Activated T-cell treated with anti-CD3 and anti-CD28 coated beads, Interleukin-2, amount 50 U/mL, for 24 hours (primary cell): ENCODE measurements around the gene EPB41L5.
"Not testable (repeated sequence)": the region's sequence is repeated elsewhere in the genome, so short reads cannot be mapped to it uniquely, and the experiment has no call there.

Experiments
- DNase-seq: peaks from one replicate; pipeline ENCODE4 v3.0.0-alpha.2; 2020
- H3K27ac Mint-ChIP-seq: 2 replicates; pipeline ENCODE4 v1.8.0; 2020; ENCODE audit warnings: mild to moderate bottlenecking, mixed read lengths
- H3K27me3 Mint-ChIP-seq: 2 replicates; pipeline ENCODE4 v1.8.0; 2020; ENCODE audit warnings: mixed read lengths
- H3K36me3 Mint-ChIP-seq: 2 replicates; pipeline ENCODE4 v1.8.0; 2020; ENCODE audit warnings: low read depth, mixed read lengths
- H3K4me1 Mint-ChIP-seq: 2 replicates; pipeline ENCODE4 v1.8.0; 2020; ENCODE audit warnings: low read depth, mixed read lengths
- H3K4me3 Mint-ChIP-seq: 2 replicates; pipeline ENCODE4 v1.8.0; 2020; ENCODE audit warnings: mild to moderate bottlenecking, moderate library complexity, mixed read lengths
- H3K9me3 Mint-ChIP-seq: 2 replicates; pipeline ENCODE4 v1.8.0; 2020; ENCODE audit warnings: mixed read lengths

The EPB41L5 gene

DNA sequence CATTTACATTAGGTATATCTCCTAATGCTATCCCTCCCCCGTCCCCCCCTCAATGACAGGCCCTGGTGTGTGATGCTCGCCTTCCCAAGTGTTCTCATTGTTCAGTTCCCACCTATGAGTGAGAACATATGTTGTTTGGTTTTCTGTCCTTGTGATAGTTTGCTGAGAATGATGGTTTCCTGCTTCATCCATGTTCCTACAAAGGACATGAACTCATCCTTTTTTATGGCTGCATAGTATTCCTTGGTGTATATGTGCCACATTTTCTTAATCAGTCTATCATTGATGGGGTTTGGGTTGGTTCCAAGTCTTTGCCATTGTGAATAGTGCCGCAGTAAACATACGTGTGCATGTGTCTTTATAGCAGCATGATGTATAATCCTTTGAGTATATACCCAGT, 32.9 kb downstream of the EPB41L5 start:
- Mint-ChIP-seq H3K9me3 (peaks cover 28% of the 10 kb centered on the region), H3K36me3 (peaks cover 53% of the 10 kb centered on the region)
- not testable (repeated sequence) for H3K27ac Mint-ChIP-seq, DNase-seq, H3K4me1 Mint-ChIP-seq, H3K27me3 Mint-ChIP-seq, H3K4me3 Mint-ChIP-seq

DNA sequence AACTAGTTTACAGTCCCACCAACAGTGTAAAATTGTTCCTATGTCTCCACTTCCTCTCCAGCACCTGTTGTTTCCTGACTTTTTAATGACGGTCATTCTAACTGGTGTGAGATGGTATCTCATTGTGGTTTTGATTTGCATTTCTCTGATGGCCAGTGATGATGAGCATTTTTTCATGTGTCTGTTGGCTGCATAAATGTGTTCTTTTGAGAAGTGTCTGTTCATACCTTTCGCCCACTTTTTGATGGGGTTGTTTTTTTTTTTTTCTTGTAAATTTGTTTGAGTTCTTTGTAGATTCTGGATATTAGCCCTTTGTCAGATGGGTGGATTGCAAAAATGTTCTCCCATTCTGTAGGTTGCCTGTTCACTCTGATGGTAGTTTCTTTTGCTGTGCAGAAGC, 33.4 kb downstream of the EPB41L5 start:
- H3K4me1 Mint-ChIP-seq, DNase-seq, H3K27ac Mint-ChIP-seq, H3K27me3 Mint-ChIP-seq, H3K4me3 Mint-ChIP-seq: not testable (repeated sequence)
- H3K9me3 Mint-ChIP-seq: peaks cover 28% of the 10 kb centered on the region
- peaks cover 53% of the 10 kb centered on the region for H3K36me3 Mint-ChIP-seq

DNA sequence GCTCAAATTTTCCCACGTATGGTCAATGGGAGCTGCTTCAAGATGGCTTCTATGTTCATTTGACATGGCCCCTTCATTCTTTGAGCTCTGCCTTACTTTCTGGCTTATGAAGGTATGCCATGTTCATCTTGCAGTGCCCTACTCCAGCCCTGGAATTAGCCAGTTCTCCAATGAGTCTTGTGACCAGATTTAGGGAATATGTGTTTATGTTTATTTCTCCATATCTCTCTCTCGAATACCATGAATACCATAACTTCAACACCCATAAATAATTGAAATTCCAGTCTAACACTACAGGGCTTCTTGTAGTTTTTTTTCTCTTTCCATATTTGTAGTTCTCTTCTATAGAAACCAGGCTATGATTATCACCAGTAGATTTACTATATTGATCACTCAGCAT, 39.7 kb downstream of the EPB41L5 start:
- Mint-ChIP-seq H3K36me3 (peaks cover 49% of the 10 kb centered on the region), H3K4me3 (no peak overlapping the region), H3K9me3 (peaks cover 23% of the 10 kb centered on the region), H3K27me3 (no peaks in the 10 kb centered on the region), H3K4me1 (no peaks in the 10 kb centered on the region), H3K27ac (no peak overlapping the region)
- DNase-seq: no peak

DNA sequence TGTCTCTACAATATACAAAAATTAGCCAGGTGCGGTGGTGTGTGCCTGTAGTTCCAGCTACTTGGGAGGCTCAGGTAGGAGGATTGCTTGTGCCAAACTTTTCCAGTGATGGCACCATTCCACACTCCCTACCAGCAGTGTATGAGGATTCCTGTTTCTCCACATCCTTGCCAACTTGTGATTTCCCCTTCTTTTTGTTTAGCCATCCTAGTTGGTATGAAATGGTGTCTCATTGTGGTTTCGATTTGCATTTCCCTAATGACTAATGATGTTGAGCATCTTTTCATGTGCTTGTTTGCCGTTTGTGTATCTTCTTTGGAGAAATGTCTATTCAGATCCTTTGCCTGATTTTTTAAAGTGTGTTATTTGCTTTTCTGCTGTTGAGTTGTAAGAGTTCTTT, 41.0 kb downstream of the EPB41L5 start:
- no peaks in the 10 kb centered on the region for H3K4me1 Mint-ChIP-seq
- H3K27me3 Mint-ChIP-seq: no peaks in the 10 kb centered on the region
- no peak overlapping the region for H3K4me3 Mint-ChIP-seq
- H3K27ac Mint-ChIP-seq: no peak overlapping the region
- H3K36me3 Mint-ChIP-seq: peaks cover 36% of the 10 kb centered on the region
- DNase-seq: no peak
- peaks cover 14% of the 10 kb centered on the region for H3K9me3 Mint-ChIP-seq

DNA sequence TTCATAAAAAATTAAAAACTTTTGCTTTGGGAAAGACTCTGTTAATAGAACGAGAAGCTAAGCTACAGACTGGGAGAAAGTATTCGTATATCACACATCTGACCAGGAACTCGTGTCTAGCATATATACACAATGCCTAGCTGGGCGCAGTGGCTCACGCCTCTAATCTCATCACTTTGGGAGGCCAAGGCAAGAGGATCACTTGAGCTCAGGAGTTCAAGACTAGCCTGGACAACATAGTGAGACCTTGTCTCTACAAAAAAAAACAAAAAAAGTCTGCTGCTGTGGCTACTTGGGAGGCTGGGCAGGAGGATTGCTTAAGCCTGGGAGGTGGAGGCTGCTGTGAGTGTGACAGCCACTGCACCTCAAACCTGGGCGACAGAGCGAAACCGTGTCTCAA, 46.6 kb downstream of the EPB41L5 start:
- H3K27ac Mint-ChIP-seq: no peak overlapping the region
- H3K4me3 Mint-ChIP-seq: no peak overlapping the region
- H3K36me3 Mint-ChIP-seq: peaks cover 8% of the 10 kb centered on the region
- no peaks in the 10 kb centered on the region for H3K4me1 Mint-ChIP-seq
- H3K9me3 Mint-ChIP-seq: no peaks in the 10 kb centered on the region
- no peak for DNase-seq
- H3K27me3 Mint-ChIP-seq: no peaks in the 10 kb centered on the region

DNA sequence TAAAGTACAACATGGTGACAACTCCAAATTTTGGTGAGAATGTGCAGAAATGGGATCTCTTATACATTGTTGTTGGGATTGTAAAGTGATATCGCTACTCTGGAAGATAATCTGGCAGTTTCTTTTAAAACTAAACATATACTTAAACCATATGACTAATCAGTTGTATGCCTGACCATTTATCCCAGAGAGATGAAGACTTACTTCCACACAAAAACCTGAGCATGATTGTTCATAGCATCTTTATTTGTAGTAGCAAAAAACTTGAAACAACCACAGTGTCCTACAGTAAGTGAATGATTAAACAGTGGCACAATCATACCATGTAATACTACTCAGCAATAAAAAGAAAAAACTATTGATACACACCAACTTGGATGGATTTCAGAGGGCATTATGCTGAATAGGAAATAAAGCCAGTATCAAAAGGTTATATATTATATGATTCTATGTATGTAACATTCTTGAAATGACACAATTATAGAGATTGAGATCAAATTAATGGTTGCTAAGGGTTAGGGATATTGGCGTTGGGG, 47.3 kb downstream of the EPB41L5 start:
- Mint-ChIP-seq H3K27me3 (no peaks in the 10 kb centered on the region), H3K4me1 (no peaks in the 10 kb centered on the region), H3K4me3 (no peak overlapping the region), H3K9me3 (no peaks in the 10 kb centered on the region), H3K36me3 (peaks cover 8% of the 10 kb centered on the region), H3K27ac (no peak overlapping the region)
- DNase-seq: no peak

DNA sequence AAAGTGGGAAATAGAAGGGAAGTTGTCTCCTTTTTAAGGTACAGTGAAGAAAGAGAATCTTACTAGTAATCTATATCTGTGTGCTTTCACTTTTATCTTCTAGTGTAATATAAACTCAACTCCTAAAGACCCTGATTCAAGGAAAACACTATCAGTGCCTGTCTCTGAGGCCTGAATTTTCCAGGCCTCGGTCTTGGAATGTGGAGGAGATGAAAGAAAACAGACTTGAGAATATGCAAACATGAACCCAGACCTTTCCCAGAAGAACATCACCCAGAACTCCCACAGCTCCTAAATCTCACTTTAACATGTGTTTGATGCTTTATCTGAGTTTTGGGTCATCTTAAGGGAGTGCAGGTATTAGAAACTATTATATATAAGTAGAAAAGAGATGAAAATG, 51.8 kb downstream of the EPB41L5 start:
- H3K36me3 Mint-ChIP-seq: no peaks in the 10 kb centered on the region
- no peaks in the 10 kb centered on the region for H3K9me3 Mint-ChIP-seq
- no peaks in the 10 kb centered on the region for H3K27me3 Mint-ChIP-seq

DNA sequence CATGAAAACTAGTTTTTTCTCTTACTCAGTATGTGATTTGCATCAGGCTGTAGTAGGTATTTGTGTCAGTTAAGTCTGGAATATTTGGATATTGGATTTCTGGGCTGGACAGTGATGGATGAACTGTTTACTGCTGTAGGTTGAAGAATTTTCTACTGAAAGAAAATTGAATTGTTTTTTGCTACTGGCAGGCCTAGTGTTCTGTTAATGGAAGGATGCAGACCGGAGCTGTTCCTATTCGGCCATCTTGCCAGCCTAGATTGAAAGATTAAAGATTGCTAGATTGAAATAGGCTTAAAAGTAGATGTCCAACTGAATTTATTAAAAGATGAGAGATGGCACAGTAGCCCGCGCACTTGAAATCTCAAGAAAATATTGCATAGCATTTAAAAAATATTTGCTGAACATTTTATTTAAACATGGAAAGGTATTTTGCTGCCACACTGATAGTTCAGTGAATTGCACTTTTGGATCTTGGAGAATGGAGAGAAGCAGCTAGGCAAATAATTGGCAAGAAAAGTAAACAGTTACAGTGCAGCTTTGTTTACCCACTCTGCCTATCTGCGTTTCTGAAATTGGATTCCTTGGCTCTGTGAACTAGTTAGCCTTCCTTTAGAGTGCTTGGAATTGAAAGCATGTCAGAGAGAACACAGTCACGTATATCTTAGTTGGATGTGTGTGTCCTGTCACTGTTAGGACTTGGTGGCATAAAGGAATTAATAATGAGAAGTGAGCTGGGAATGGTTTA, 54.1 kb downstream of the EPB41L5 start:
- H3K27me3 Mint-ChIP-seq: no peaks in the 10 kb centered on the region
- no peaks in the 10 kb centered on the region for H3K9me3 Mint-ChIP-seq
- no peak for DNase-seq
- H3K4me1 Mint-ChIP-seq: no peaks in the 10 kb centered on the region
- no peak overlapping the region for H3K4me3 Mint-ChIP-seq
- H3K27ac Mint-ChIP-seq: no peak overlapping the region
- no peaks in the 10 kb centered on the region for H3K36me3 Mint-ChIP-seq

More for the DNA sequence above, 51.8 kb downstream of the EPB41L5 start:
- H3K27ac Mint-ChIP-seq: no peak overlapping the region
- H3K4me1 Mint-ChIP-seq: no peaks in the 10 kb centered on the region
- no peak for DNase-seq
- H3K4me3 Mint-ChIP-seq: no peak overlapping the region

DNA sequence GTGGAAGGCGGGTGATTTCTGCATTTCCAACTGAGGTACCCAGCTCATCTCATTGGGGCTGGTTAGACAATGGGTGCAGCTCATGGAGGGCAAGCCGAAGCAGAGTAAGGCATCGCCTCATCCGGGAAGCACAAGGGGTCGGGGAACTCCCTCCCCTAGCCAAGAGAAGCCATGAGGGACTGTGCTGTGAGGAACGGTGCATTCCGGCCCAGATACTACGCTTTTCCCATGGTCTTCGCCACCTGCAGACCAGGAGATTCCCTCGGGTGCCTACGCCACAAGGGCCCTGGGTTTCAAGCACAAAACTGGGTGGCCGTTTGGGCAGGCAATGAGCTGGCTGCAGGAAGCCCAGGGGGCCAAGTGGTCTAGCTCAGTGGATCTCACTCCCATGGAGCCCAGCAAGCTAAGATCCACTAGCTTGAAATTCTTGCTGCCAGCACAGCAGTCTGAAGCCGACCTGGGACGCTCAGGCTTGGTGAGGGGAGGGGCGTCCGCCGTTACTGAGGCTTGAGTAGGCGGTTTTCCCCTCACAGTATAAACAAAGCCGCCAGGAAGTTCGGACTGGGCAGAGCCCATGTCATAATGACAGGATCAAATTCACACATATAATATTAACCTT, 55.3 kb downstream of the EPB41L5 start:
- not testable (repeated sequence) for H3K27me3 Mint-ChIP-seq, H3K4me3 Mint-ChIP-seq, DNase-seq, H3K9me3 Mint-ChIP-seq, H3K27ac Mint-ChIP-seq, H3K4me1 Mint-ChIP-seq, H3K36me3 Mint-ChIP-seq

DNA sequence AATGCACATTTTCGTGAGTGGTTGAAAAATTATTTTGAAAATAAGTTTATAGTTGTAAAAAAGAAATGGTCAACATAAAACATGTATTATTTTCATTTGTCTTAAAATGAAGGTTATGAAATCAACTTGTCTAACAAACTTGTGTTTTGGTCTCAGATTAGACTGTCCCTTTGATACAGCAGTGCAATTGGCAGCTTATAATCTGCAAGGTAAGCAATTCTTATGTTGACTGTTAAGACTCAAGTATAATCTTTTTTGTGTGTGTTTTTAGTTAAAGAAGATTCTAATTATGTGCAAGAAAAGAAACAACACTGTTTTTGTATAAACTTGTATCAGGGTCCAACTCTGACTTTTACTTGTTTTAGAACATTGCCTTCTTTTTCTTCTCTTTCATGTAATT, 62.7 kb downstream of the EPB41L5 start:
- Mint-ChIP-seq H3K4me1 (no peaks in the 10 kb centered on the region), H3K36me3 (peaks cover 16% of the 10 kb centered on the region), H3K27me3 (no peaks in the 10 kb centered on the region), H3K9me3 (peaks cover 4% of the 10 kb centered on the region), H3K4me3 (no peak overlapping the region), H3K27ac (no peak overlapping the region)
- no peak for DNase-seq

DNA sequence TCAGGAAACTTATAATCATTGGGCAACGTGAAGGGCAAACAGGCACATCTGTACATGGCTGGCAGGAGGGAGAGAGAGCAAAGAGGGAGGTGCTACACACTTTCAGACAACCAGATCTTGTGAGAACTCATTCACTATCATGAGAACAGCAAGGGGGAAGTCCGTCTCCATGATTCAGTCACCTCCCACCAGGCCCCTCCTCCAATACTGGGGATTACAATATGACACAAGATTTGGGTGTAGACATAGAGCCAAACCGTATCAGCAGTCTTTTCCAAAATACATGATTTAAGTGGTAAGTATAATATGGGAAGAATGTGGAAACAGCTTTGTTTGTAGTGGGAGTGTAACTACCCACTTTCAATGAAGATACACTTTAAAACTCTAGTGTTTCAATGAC, 65.0 kb downstream of the EPB41L5 start:
- Mint-ChIP-seq H3K4me1 (no peaks in the 10 kb centered on the region), H3K9me3 (peaks cover 4% of the 10 kb centered on the region), H3K36me3 (peaks cover 20% of the 10 kb centered on the region), H3K27me3 (no peaks in the 10 kb centered on the region), H3K4me3 (no peak overlapping the region), H3K27ac (no peak overlapping the region)
- DNase-seq: no peak

DNA sequence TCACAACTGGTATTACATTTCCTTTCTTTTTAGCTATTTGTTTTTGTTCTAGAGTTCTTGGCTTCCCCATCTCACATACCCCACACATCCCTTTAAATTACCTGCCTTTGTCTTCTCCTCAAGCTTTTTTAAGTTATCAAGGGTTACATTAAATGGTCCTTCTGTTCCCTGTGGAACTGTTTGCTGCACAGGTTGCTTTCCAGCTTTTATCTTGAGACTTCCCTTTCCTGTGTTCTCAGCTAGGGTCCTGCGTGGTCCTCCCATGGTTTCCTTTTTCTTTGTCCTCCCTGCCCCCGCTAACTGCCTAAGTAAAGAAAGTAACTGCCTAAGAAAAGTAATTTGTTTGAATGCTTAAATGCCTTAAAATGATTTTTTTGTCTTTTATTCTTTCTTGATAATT, 66.8 kb downstream of the EPB41L5 start:
- Mint-ChIP-seq H3K27ac (no peak overlapping the region), H3K9me3 (peaks cover 4% of the 10 kb centered on the region), H3K36me3 (peaks cover 34% of the 10 kb centered on the region), H3K27me3 (no peaks in the 10 kb centered on the region), H3K4me1 (no peaks in the 10 kb centered on the region), H3K4me3 (no peak overlapping the region)
- no peak for DNase-seq

DNA sequence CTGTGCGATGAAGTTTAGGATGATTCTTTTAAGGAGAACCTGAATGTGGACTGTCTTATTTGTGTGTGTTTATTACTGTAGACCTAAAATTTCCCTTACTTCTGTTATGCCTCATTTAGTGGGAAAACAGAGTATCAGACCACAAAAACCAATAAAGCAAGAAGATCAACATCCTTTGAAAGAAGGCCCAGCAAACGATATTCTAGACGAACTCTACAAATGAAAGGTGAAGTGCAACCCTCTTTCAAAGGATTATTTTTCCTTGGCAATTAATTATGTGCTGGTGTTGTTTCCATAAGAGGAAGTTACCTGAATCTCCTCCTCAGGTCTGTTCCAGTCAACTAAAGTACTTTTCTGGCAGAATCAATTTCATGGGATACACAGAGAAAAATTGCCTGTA, 78.6 kb downstream of the EPB41L5 start:
- Mint-ChIP-seq H3K4me1 (no peaks in the 10 kb centered on the region), H3K36me3 (peaks cover 12% of the 10 kb centered on the region), H3K9me3 (no peaks in the 10 kb centered on the region), H3K4me3 (no peak overlapping the region), H3K27ac (no peak overlapping the region), H3K27me3 (no peaks in the 10 kb centered on the region)
- no peak for DNase-seq

DNA sequence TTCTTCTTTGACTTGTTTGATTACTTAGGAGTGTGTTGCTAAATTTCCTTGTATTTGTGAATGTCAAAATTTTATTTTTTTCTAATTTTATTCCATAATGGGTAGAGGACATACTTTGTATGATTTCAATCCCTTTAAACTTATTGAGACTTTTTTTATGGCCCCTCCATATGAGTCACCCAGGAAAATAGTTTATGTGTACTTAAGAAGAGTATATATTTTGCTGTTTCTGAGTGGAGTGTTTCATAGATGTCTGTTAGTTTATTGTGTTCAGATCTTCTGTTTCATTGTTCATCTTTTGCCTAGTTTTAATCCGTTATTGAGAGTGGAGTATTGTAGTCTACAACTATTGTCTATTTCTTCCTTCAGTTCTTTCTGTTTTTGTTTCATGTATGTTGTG, 81.9 kb downstream of the EPB41L5 start:
- peaks cover 8% of the 10 kb centered on the region for H3K36me3 Mint-ChIP-seq
- no peaks in the 10 kb centered on the region for H3K27me3 Mint-ChIP-seq
- H3K9me3 Mint-ChIP-seq: no peaks in the 10 kb centered on the region
- no peak overlapping the region for H3K4me3 Mint-ChIP-seq
- no peak overlapping the region for H3K27ac Mint-ChIP-seq
- H3K4me1 Mint-ChIP-seq: no peaks in the 10 kb centered on the region
- DNase-seq: no peak

DNA sequence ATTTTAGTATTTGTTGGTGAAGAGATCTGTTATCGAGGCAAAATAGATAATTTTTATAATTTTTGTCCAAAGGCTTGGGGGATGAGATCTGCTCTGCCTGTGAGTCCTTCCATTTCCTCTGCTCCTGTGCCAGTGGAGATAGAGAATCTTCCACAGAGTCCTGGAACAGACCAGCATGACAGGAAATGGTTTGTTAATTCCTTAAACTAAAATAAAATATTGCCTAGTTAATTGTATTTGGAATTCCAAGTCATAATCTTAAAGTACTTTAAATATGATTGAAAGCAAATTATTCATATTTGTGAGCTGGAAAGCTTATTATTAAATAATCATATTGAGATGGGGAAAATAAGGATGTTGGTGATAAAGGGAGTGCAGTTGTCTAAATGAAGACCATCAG, 87.8 kb downstream of the EPB41L5 start:
- no peak overlapping the region for H3K27ac Mint-ChIP-seq
- peaks cover 9% of the 10 kb centered on the region for H3K36me3 Mint-ChIP-seq
- H3K4me1 Mint-ChIP-seq: no peaks in the 10 kb centered on the region
- H3K27me3 Mint-ChIP-seq: no peaks in the 10 kb centered on the region
- no peak for DNase-seq
- no peaks in the 10 kb centered on the region for H3K9me3 Mint-ChIP-seq
- H3K4me3 Mint-ChIP-seq: no peak overlapping the region
